Measurements from ENCODE around the gene ALOX5AP. TPM values are rescaled to one million over a fixed set of nuclear protein-coding genes. Genes with fewer than 3 reads are reported as not detected.

The ALOX5AP gene
- total and polyA plus RNA-seq, 2 donors (not counting 1 experiment from before 2014, with no cell fraction given) = 0.17 to 0.25 TPM

GRCh38 chr13:30720172-30720869, 15.0 kb upstream of the ALOX5AP start:
- H3K4me3 ChIP-seq (replicated peaks in 1 of 4; ENCODE audit: control extremely low read depth in 1 of 4, insufficient read depth in 1 of 4, low read depth in 3 of 4, low read length in 4 of 4) = no peak overlapping the region
- no peak for TF ChIP-seq CTCF (conservative IDR thresholded peaks at IDR 0.05 in 1 of 2, IDR thresholded peaks at IDR 0.05 in 1 of 2; ENCODE audit: low read depth in 1 of 2, low read length in 2 of 2)
- no peak for TF ChIP-seq EZH2 (IDR thresholded peaks at IDR 0.05; ENCODE audit: low read length, missing control alignments)
- H3K4me1 ChIP-seq (ENCODE audit: control insufficient read depth, extremely low read depth, insufficient read depth, low read length) = peaks cover 18% of the 10 kb centered on the region
- no peak overlapping the region for H3K4me2 ChIP-seq (ENCODE audit: extremely low read depth, insufficient read depth, low read length)
- H4K20me1 ChIP-seq (ENCODE audit: control insufficient read depth, extremely low read depth, insufficient read depth, low read length) = no peaks in the 10 kb centered on the region
- no peaks in the 10 kb centered on the region for H3K36me3 ChIP-seq (ENCODE audit: control insufficient read depth, insufficient read depth, low read length)
- H3K27me3 ChIP-seq (ENCODE audit: control insufficient read depth, insufficient read depth, low read length) = no peaks in the 10 kb centered on the region
- H3K27ac ChIP-seq (ENCODE audit: insufficient read depth, low read length) = no peak overlapping the region
- peak in 1 of 2 donors; percentile 18 for DNase-seq (ENCODE audit: low read depth in 2 of 2)
- H2AFZ ChIP-seq (ENCODE audit: low read length) = no peak overlapping the region
- H3K9me3 ChIP-seq (ENCODE audit: control insufficient read depth, insufficient read depth, low read depth, low read length) = no peaks in the 10 kb centered on the region
- no peaks in the 10 kb centered on the region for H3K79me2 ChIP-seq (ENCODE audit: control insufficient read depth, insufficient read depth, low read length)
- no peak overlapping the region for H3K9ac ChIP-seq (ENCODE audit: insufficient read depth, low read length)

- TF ChIP-seq EZH2 (IDR thresholded peaks at IDR 0.05; ENCODE audit: low read length, missing control alignments) = no peak
- Histone ChIP-seq H2AFZ (ENCODE audit: low read length) (no peak overlapping the region), H3K4me2 (ENCODE audit: extremely low read depth, insufficient read depth, low read length) (no peak overlapping the region), H3K9ac (ENCODE audit: insufficient read depth, low read length) (no peak overlapping the region), H3K9me3 (ENCODE audit: control insufficient read depth, insufficient read depth, low read depth, low read length) (no peaks in the 10 kb centered on the region), H3K4me3 (replicated peaks in 1 of 4; ENCODE audit: control extremely low read depth in 1 of 4, insufficient read depth in 1 of 4, low read depth in 3 of 4, low read length in 4 of 4) (no peak overlapping the region), H3K27ac (ENCODE audit: insufficient read depth, low read length) (no peak overlapping the region), H4K20me1 (ENCODE audit: control insufficient read depth, extremely low read depth, insufficient read depth, low read length) (no peaks in the 10 kb centered on the region), H3K36me3 (ENCODE audit: control insufficient read depth, insufficient read depth, low read length) (no peaks in the 10 kb centered on the region), H3K27me3 (ENCODE audit: control insufficient read depth, insufficient read depth, low read length) (no peaks in the 10 kb centered on the region), H3K4me1 (ENCODE audit: control insufficient read depth, extremely low read depth, insufficient read depth, low read length) (peaks cover 20% of the 10 kb centered on the region), H3K79me2 (ENCODE audit: control insufficient read depth, insufficient read depth, low read length) (no peaks in the 10 kb centered on the region)
- DNase-seq (ENCODE audit: low read depth in 2 of 2) = no peak
Observed at GRCh38 chr13:30721936-30722335, 13.4 kb upstream of the ALOX5AP start.

GRCh38 chr13:30722361-30722760, 13.0 kb upstream of the ALOX5AP start:
- TF ChIP-seq CTCF (conservative IDR thresholded peaks at IDR 0.05 in 1 of 2, IDR thresholded peaks at IDR 0.05 in 1 of 2; ENCODE audit: low read depth in 1 of 2, low read length in 2 of 2) (no peak), EZH2 (IDR thresholded peaks at IDR 0.05; ENCODE audit: low read length, missing control alignments) (no peak)
- Histone ChIP-seq H3K9me3 (ENCODE audit: control insufficient read depth, insufficient read depth, low read depth, low read length) (no peaks in the 10 kb centered on the region), H3K4me2 (ENCODE audit: extremely low read depth, insufficient read depth, low read length) (no peak overlapping the region), H3K27ac (ENCODE audit: insufficient read depth, low read length) (no peak overlapping the region), H2AFZ (ENCODE audit: low read length) (no peak overlapping the region), H3K4me3 (replicated peaks in 1 of 4; ENCODE audit: control extremely low read depth in 1 of 4, insufficient read depth in 1 of 4, low read depth in 3 of 4, low read length in 4 of 4) (no peak overlapping the region), H3K27me3 (ENCODE audit: control insufficient read depth, insufficient read depth, low read length) (no peaks in the 10 kb centered on the region), H4K20me1 (ENCODE audit: control insufficient read depth, extremely low read depth, insufficient read depth, low read length) (no peaks in the 10 kb centered on the region), H3K4me1 (ENCODE audit: control insufficient read depth, extremely low read depth, insufficient read depth, low read length) (peaks cover 20% of the 10 kb centered on the region), H3K79me2 (ENCODE audit: control insufficient read depth, insufficient read depth, low read length) (no peaks in the 10 kb centered on the region), H3K36me3 (ENCODE audit: control insufficient read depth, insufficient read depth, low read length) (no peaks in the 10 kb centered on the region), H3K9ac (ENCODE audit: insufficient read depth, low read length) (no peak overlapping the region)
- DNase-seq (ENCODE audit: low read depth in 2 of 2) = peak in 1 of 2 donors; percentile 62

Data from fibroblast of lung (primary cell).